Adipocyte (in vitro differentiated cells): ENCODE data around the gene PGAM2.

Source experiments
- DNase-seq: peaks from one replicate; pipeline ENCODE4 v3.0.0-alpha.2; 2015; ENCODE audit warnings: low read depth
- H3K27me3 ChIP-seq: replicated peaks from 2 replicates; pipeline ENCODE4 v1.7.0; 2013; ENCODE audit warnings: mild to moderate bottlenecking, low read length, moderate library complexity; ENCODE audit not compliant: control insufficient read depth, insufficient read depth
- H3K36me3 ChIP-seq: 2 replicates; pipeline ENCODE4 v1.7.0; 2013; ENCODE audit warnings: low read length, mild to moderate bottlenecking, moderate library complexity; ENCODE audit not compliant: control insufficient read depth, insufficient read depth, severe bottlenecking
- H3K4me1 ChIP-seq: 2 replicates; pipeline ENCODE4 v1.7.0; 2013; ENCODE audit warnings: mild to moderate bottlenecking, low read length, moderate library complexity; ENCODE audit not compliant: control insufficient read depth, insufficient read depth
- H3K4me3 ChIP-seq: 2 replicates; pipeline ENCODE4 v1.7.0; 2013; ENCODE audit warnings: mild to moderate bottlenecking, low read length, moderate library complexity
- H3K9ac ChIP-seq: 2 replicates; pipeline ENCODE4 v1.7.0; 2013; ENCODE audit warnings: mild to moderate bottlenecking, low read length, moderate library complexity
- H3K9me3 ChIP-seq: 2 replicates; pipeline ENCODE4 v1.7.0; 2013; ENCODE audit warnings: mild to moderate bottlenecking, low read length, moderate library complexity; ENCODE audit not compliant: control insufficient read depth

Gene PGAM2

GRCh38 chr7:44065431-44066110, at the start of gene PGAM2:
Gene PGAM2 (minus strand): TSS chr7:44065567. CDS start chr7:44065529, 38 bp downstream.
- Histone ChIP-seq H3K9me3 (no peaks in the 10 kb centered on the region), H3K27me3 (no peaks in the 10 kb centered on the region), H3K36me3 (peaks cover 17% of the 10 kb centered on the region), H3K4me1 (peaks cover 40% of the 10 kb centered on the region), H3K9ac (no peak within 1 kb of the TSS), H3K4me3 (no peak within 1 kb of the TSS)
- no peak for DNase-seq

- H3K36me3 ChIP-seq: peaks cover 60% of the 10 kb centered on the region
These were observed 49.4 kb upstream of the PGAM2 start for GRCh38 chr7:44114586-44115310.

GRCh38 chr7:44113764-44114354, 48.5 kb upstream of the PGAM2 start:
- Histone ChIP-seq H3K9me3 (no peaks in the 10 kb centered on the region), H3K4me1 (peaks cover 5% of the 10 kb centered on the region), H3K27me3 (no peaks in the 10 kb centered on the region), H3K9ac (no peak overlapping the region), H3K36me3 (peaks cover 58% of the 10 kb centered on the region), H3K4me3 (no peak overlapping the region)
- DNase-seq: no peak

More at GRCh38 chr7:44114586-44115310, 49.4 kb upstream of the PGAM2 start:
- Histone ChIP-seq H3K9ac (no peak overlapping the region), H3K4me3 (no peak overlapping the region), H3K9me3 (no peaks in the 10 kb centered on the region), H3K27me3 (no peaks in the 10 kb centered on the region), H3K4me1 (peaks cover 5% of the 10 kb centered on the region)
- no peak for DNase-seq

- Histone ChIP-seq H3K9ac (no peak overlapping the region), H3K4me3 (no peak overlapping the region), H3K36me3 (peaks cover 59% of the 10 kb centered on the region), H3K9me3 (no peaks in the 10 kb centered on the region), H3K4me1 (peaks cover 3% of the 10 kb centered on the region), H3K27me3 (no peaks in the 10 kb centered on the region)
- DNase-seq: no peak
These were observed 47.8 kb upstream of the PGAM2 start for GRCh38 chr7:44112997-44113763.

GRCh38 chr7:44112231-44112996, 47.0 kb upstream of the PGAM2 start:
- Histone ChIP-seq H3K4me1 (peaks cover 2% of the 10 kb centered on the region), H3K27me3 (no peaks in the 10 kb centered on the region), H3K9me3 (no peaks in the 10 kb centered on the region), H3K4me3 (no peak overlapping the region), H3K9ac (no peak overlapping the region), H3K36me3 (peaks cover 52% of the 10 kb centered on the region)
- no peak for DNase-seq

- Histone ChIP-seq H3K4me1 (peaks cover 6% of the 10 kb centered on the region), H3K4me3 (no peak overlapping the region), H3K9ac (no peak overlapping the region), H3K9me3 (no peaks in the 10 kb centered on the region), H3K36me3 (peaks cover 47% of the 10 kb centered on the region), H3K27me3 (no peaks in the 10 kb centered on the region)
- no peak for DNase-seq
These were observed 46.4 kb upstream of the PGAM2 start for GRCh38 chr7:44111761-44112160.

- Histone ChIP-seq H3K27me3 (no peaks in the 10 kb centered on the region), H3K4me1 (peaks cover 12% of the 10 kb centered on the region), H3K9ac (peak overlapping the region; percentile 22), H3K9me3 (no peaks in the 10 kb centered on the region), H3K4me3 (no peak overlapping the region), H3K36me3 (peaks cover 40% of the 10 kb centered on the region)
- no peak for DNase-seq
These were observed 45.6 kb upstream of the PGAM2 start for GRCh38 chr7:44110719-44111635.

- Histone ChIP-seq H3K27me3 (no peaks in the 10 kb centered on the region), H3K9ac (no peak overlapping the region), H3K9me3 (no peaks in the 10 kb centered on the region), H3K36me3 (peaks cover 33% of the 10 kb centered on the region), H3K4me3 (no peak overlapping the region), H3K4me1 (peaks cover 22% of the 10 kb centered on the region)
- DNase-seq: no peak
These were observed 44.6 kb upstream of the PGAM2 start for GRCh38 chr7:44109991-44110390.

GRCh38 chr7:44108768-44109750, 43.7 kb upstream of the PGAM2 start:
- Histone ChIP-seq H3K4me1 (peaks cover 24% of the 10 kb centered on the region), H3K27me3 (no peaks in the 10 kb centered on the region), H3K36me3 (peaks cover 24% of the 10 kb centered on the region), H3K9ac (peak overlapping the region; percentile 6), H3K4me3 (no peak overlapping the region), H3K9me3 (no peaks in the 10 kb centered on the region)
- DNase-seq: no peak
